Osteocyte (in vitro differentiated cells): ENCODE measurements around the gene CES4A. TPM values are rescaled to one million over a fixed set of nuclear protein-coding genes. Genes with fewer than 3 reads are reported as not detected.

Source experiments
- DNase-seq: peaks from one replicate; pipeline ENCODE4 v3.0.0; 2021; ENCODE audit warnings: mixed read lengths; ENCODE audit not compliant: unreplicated experiment; ENCODE audit errors: extremely low spot score
- H3K27ac Mint-ChIP-seq: one replicate; pipeline ENCODE4 v1.8.0; 2021; ENCODE audit warnings: mild to moderate bottlenecking, mixed read lengths; ENCODE audit not compliant: unreplicated experiment
- H3K27me3 Mint-ChIP-seq: one replicate; pipeline ENCODE4 v1.8.0; 2021; ENCODE audit warnings: mixed read lengths; ENCODE audit not compliant: unreplicated experiment
- H3K36me3 Mint-ChIP-seq: one replicate; pipeline ENCODE4 v1.8.0; 2021; ENCODE audit warnings: mixed read lengths; ENCODE audit not compliant: unreplicated experiment
- H3K4me1 Mint-ChIP-seq: one replicate; pipeline ENCODE4 v1.8.0; 2021; ENCODE audit warnings: mixed read lengths; ENCODE audit not compliant: unreplicated experiment
- H3K4me3 Mint-ChIP-seq: one replicate; pipeline ENCODE4 v1.8.0; 2021; ENCODE audit warnings: mild to moderate bottlenecking, moderate library complexity, mixed read lengths; ENCODE audit not compliant: unreplicated experiment
- H3K9me3 Mint-ChIP-seq: one replicate; pipeline ENCODE4 v1.8.0; 2021; ENCODE audit warnings: mixed read lengths; ENCODE audit not compliant: unreplicated experiment
- total RNA-seq: library from RNA; stranded (reverse); gene quantifications from 2 replicates; pipeline ENCODE4 v1.2.1, GENCODE V29; 2021
- TF ChIP-seq, protein P1 (sequence below): fragments of 200-600 bp; sonication (generic); IDR thresholded peaks from 2 replicates; pipeline ENCODE4 v1.5.0; 2021; ENCODE audit warnings: antibody characterized with exemption, mild to moderate bottlenecking, moderate library complexity

The CES4A gene
- total RNA-seq, 1 donor from 2014 or later: 3.8 TPM

DNA sequence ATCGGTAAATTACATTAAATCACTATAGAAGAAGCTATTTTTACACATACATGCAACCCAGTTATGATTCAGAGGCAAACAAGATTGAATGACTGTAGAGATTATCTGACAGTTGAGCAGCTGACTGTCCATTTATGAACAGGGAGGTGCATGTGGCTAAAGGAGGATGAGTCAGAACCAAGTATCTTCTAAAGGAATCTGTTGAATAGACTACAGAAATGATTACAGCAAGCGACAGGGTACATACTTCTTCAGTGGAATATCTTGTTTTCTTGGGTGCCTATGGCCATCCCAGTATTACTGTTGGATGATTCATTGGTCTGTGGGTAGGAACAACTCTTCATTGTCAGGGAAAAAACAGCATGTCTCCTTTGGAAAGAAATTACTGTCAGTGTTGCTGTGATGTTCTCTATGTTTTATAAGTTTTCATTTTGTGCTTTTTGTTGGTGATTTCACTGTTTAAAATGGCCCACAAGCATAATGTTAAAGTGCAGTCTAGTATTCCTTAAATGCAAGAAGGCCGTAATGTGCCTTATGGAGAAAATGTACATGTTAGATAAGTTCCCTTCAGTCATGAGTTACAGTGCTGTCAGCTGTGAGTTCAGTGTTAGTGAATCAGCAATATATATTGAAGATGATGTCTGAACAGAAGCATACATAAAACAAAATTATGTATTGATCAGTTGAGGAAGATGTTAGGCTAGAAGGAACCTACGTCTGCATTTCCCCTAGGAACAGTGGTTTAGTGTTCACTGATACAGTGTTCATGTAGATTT is 67.5 kb downstream of the CES4A start:
- no peaks in the 10 kb centered on the region for H3K9me3 Mint-ChIP-seq
- no peaks in the 10 kb centered on the region for H3K27me3 Mint-ChIP-seq
- H3K4me1 Mint-ChIP-seq: peaks cover 33% of the 10 kb centered on the region
- H3K4me3 Mint-ChIP-seq: no peak overlapping the region
- peaks cover 8% of the 10 kb centered on the region for H3K36me3 Mint-ChIP-seq
- TF ChIP-seq, protein P1, sequence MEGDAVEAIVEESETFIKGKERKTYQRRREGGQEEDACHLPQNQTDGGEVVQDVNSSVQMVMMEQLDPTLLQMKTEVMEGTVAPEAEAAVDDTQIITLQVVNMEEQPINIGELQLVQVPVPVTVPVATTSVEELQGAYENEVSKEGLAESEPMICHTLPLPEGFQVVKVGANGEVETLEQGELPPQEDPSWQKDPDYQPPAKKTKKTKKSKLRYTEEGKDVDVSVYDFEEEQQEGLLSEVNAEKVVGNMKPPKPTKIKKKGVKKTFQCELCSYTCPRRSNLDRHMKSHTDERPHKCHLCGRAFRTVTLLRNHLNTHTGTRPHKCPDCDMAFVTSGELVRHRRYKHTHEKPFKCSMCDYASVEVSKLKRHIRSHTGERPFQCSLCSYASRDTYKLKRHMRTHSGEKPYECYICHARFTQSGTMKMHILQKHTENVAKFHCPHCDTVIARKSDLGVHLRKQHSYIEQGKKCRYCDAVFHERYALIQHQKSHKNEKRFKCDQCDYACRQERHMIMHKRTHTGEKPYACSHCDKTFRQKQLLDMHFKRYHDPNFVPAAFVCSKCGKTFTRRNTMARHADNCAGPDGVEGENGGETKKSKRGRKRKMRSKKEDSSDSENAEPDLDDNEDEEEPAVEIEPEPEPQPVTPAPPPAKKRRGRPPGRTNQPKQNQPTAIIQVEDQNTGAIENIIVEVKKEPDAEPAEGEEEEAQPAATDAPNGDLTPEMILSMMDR: no peak
- H3K27ac Mint-ChIP-seq: peak overlapping the region; percentile 87
- no peak for DNase-seq

Other genes starting within 250 kb of the CES4A start
- 139 and 151 TPM in 2 replicates for gene DYNC1LI2, start 237.0 kb upstream of the CES4A start, total RNA-seq
- gene TERB1, start 187.0 kb upstream of the CES4A start, total RNA-seq: 0.18 and 0.43 TPM in 2 replicates
- 64.4 and 65.0 TPM in 2 replicates for gene NAE1, start 157.6 kb upstream of the CES4A start, total RNA-seq
- gene CA7, start 144.2 kb upstream of the CES4A start, total RNA-seq: not detected in 2 replicates
- gene PDP2, start 108.1 kb upstream of the CES4A start, total RNA-seq: 16.5 and 17.4 TPM in 2 replicates
- not detected in 2 replicates for gene CDH16, start 69.7 kb upstream of the CES4A start, total RNA-seq
- gene RRAD, start 63.1 kb upstream of the CES4A start, total RNA-seq: 0.26 and 0.89 TPM in 2 replicates
- 65.6 and 69.9 TPM in 2 replicates for gene CIAO2B, start 54.2 kb upstream of the CES4A start, total RNA-seq
- gene CES2, start 53.1 kb upstream of the CES4A start, total RNA-seq: 38.6 and 40.5 TPM in 2 replicates
- gene CES3, start 27.3 kb upstream of the CES4A start, total RNA-seq: 0.24 and 0.73 TPM in 2 replicates
- gene CBFB, start 40.6 kb downstream of the CES4A start, total RNA-seq: 75.2 and 88.3 TPM in 2 replicates
- 19.5 and 19.8 TPM in 2 replicates for gene PHAF1, start 121.4 kb downstream of the CES4A start, total RNA-seq
- gene B3GNT9, start 162.4 kb downstream of the CES4A start, total RNA-seq: 44.1 and 44.9 TPM in 2 replicates
- 13.4 and 14.1 TPM in 2 replicates for gene TRADD, start 171.3 kb downstream of the CES4A start, total RNA-seq
- 12.8 and 15.5 TPM in 2 replicates for gene FBXL8, start 171.4 kb downstream of the CES4A start, total RNA-seq
- 19.6 and 22.3 TPM in 2 replicates for gene HSF4, start 176.2 kb downstream of the CES4A start, total RNA-seq
- 15.8 and 22.8 TPM in 2 replicates for gene NOL3, start 181.9 kb downstream of the CES4A start, total RNA-seq
- gene MATCAP1, start 195.4 kb downstream of the CES4A start, total RNA-seq: 26.6 and 35.7 TPM in 2 replicates
- gene EXOC3L1, start 201.5 kb downstream of the CES4A start, total RNA-seq: not detected in 2 replicates
- 40.0 and 43.4 TPM in 2 replicates for gene E2F4, start 203.6 kb downstream of the CES4A start, total RNA-seq
- 1.7 and 2.1 TPM in 2 replicates for gene ELMO3, start 210.5 kb downstream of the CES4A start, total RNA-seq
- 41.0 and 44.5 TPM in 2 replicates for gene TMEM208, start 238.5 kb downstream of the CES4A start, total RNA-seq